HG03196 (cell line): ENCODE measurements around the gene ACADSB.

Experiments
- ATAC-seq: cut with Tn5 transposase; IDR thresholded peaks from one replicate; pipeline ENCODE4 v1.9.1; 2021; ENCODE audit not compliant: unreplicated experiment

ACADSB gene

DNA sequence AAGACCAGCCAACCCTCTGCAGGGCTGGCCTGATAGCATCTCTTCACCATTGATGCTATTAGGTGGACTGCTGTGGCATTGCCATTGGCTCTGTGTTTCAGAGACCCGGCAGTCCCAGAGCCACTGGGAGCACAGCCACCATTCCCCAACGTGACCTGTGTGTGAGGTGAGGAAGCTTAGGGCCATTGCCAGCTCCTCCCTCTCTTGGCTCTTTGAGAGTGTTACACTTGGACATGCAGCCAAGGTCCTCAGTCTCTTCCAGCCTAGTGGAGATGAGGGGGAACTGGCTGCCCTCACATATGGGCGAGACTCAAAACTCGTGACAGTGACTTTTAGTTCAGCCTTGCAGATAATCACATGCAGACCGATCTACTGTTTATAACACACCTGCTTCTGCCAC is 87.6 kb downstream of the ACADSB start:
- ATAC-seq: no peak

DNA sequence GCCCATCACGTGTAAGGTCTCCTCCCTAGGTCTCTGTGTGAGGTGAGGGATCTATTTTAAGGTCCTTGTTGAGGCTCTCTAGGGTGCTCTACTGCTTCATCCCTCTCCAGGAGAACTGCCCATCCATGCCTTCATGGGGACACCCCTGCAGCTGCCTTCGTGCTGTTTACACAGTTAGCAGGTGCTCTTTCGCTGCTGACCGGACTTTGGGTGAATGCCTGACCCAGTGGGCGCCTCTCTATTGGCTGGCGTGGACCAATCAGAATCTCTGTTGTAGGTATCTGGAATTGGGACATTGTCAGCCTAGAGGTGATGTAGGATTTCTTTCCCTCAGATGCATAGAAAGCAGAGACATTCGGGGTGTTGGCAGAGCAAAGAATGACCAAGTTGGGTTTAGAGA is 88.2 kb downstream of the ACADSB start:
- no peak for ATAC-seq

DNA sequence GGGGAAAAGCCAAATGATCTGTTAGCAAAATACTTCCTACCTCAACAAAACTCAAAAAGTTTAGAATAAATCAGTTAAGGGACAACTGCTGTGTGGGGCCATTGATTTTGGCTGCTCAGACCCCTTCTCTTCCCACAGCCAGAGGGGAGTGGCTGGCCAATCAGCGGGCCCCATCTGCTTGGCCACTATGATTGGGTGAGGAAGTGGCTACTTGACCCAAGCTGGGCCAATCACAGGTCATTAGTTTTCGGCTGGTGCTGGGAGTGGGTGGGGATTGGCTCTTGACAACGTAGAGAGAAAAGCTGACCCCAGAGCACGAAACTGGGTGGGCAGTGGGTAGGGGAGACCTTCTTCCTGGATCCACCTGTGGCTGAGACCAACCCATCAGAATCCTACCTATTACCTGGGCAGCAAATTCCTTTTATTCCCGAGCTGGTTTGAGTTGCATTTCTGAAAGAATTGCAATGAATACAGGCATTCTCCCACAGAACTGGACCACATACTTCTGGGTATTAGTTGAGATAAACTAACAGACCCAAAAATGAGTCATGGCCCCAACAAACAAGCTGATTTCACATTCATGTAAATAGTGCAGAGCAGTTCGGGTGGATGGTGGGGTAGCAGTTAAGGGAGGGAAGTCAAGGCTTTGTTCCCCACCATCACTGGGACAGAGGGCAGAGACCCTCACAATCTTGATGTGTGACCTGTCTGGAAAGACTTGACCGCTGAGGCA is 91.4 kb downstream of the ACADSB start:
- no peak for ATAC-seq

DNA sequence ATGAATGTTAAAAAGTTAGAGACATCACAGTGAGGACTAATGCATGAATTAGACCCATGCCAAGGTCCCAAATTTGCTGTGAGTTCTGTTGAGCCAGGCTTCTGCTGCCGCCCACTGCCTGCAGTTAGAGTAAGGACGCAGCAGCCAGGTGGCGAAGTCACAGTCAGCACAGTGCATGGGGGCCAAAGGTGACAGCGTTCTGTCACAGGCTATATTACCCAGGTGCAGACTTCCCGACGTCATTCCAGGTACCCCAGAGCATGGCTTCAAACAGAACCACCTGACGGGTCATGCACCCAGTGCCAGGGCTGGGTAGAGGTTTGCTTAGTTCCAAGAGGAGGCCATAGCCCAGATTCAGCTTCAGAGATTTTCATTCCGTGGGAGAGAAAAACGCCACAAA is 93.1 kb downstream of the ACADSB start:
- ATAC-seq: no peak

DNA sequence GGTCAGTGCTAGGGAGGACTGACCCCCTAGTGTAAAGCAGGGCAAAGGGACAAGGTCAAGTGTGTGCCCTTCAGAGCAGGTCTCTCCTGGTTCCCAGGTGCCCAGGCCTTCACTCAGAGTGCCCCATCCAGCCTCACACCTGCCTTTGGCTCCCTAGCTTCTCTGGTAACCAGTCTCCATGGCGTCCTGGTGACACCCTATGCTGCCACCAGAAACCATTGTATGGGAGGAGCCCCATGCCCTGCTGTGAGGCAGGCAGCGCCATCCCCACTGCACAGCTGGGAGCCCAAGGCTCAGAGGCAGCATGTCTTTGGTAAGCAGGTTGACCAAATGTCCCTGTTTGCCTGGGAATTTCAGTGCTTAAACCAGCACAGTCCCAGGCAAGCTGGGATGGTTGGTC is 93.9 kb downstream of the ACADSB start:
- no peak for ATAC-seq

DNA sequence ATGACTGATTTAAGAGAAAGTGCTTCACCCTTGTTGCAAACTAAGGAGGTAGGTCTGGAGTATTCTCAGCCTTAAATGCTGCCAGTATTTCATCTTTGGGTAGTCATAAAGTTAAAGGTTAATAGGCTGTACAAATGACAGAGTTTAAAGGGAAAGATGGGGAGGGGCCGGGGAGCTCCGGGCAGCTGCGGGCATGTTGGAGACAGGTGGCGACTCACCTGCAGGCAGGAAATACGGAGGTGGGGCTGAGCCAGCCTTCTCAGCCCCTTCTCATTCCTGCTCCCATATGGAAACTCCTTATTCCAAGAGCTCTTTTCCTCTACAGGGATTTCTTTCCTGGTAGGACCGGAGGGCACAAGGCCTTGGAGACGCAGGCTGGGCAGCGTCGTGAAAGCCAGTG is 95.1 kb downstream of the ACADSB start:
- no peak for ATAC-seq
